ENCODE results near the gene TEDDM1.
A peak's percentile ranks its signal among the peaks of the same experiment; 100 is the strongest.

TEDDM1 gene

GRCh38 chr1:182406012-182406411 is 5.5 kb upstream of the TEDDM1 start:
- DNase-seq (ENCODE audit: low read depth): no peak

GRCh38 chr1:182405578-182405977 is 5.1 kb upstream of the TEDDM1 start:
- no peak for DNase-seq (ENCODE audit: low read depth)

GRCh38 chr1:182404781-182405180 is 4.3 kb upstream of the TEDDM1 start:
- no peak for DNase-seq (ENCODE audit: low read depth)

- no peak for DNase-seq (ENCODE audit: low read depth)
These were observed 2.6 kb downstream of the TEDDM1 start for GRCh38 chr1:182397653-182398393.

GRCh38 chr1:182395906-182396305 is 4.6 kb downstream of the TEDDM1 start:
- DNase-seq (ENCODE audit: low read depth): no peak

GRCh38 chr1:182394055-182394775 is 6.3 kb downstream of the TEDDM1 start:
- DNase-seq (ENCODE audit: low read depth): no peak

GRCh38 chr1:182392050-182393028 is 8.1 kb downstream of the TEDDM1 start:
- DNase-seq (ENCODE audit: low read depth): no peak

GRCh38 chr1:182391362-182392049 is 9.0 kb downstream of the TEDDM1 start, which contains the start of gene GLUL:
Gene GLUL (minus strand): TSS chr1:182391790. CDS start chr1:182388737, 3,053 bp downstream.
- peak; percentile 82 for DNase-seq (ENCODE audit: low read depth)

- no peak for DNase-seq (ENCODE audit: low read depth)
These were observed 9.5 kb downstream of the TEDDM1 start for GRCh38 chr1:182391028-182391361.

- DNase-seq (ENCODE audit: low read depth): no peak
These were observed 10.8 kb downstream of the TEDDM1 start for GRCh38 chr1:182389619-182390047.

GRCh38 chr1:182388392-182389134 is 11.9 kb downstream of the TEDDM1 start:
- no peak for DNase-seq (ENCODE audit: low read depth)

- no peak for DNase-seq (ENCODE audit: low read depth)
These were observed 12.9 kb downstream of the TEDDM1 start for GRCh38 chr1:182387566-182387965.

GRCh38 chr1:182386980-182387379 is 13.5 kb downstream of the TEDDM1 start:
- no peak for DNase-seq (ENCODE audit: low read depth)

GRCh38 chr1:182385885-182386853 is 14.3 kb downstream of the TEDDM1 start:
- no peak for DNase-seq (ENCODE audit: low read depth)

- DNase-seq (ENCODE audit: low read depth): no peak
These were observed 16.0 kb downstream of the TEDDM1 start for GRCh38 chr1:182384387-182384960.

- no peak for DNase-seq (ENCODE audit: low read depth)
These were observed 16.5 kb downstream of the TEDDM1 start for GRCh38 chr1:182383934-182384333.

GRCh38 chr1:182383037-182383661 is 17.3 kb downstream of the TEDDM1 start:
- no peak for DNase-seq (ENCODE audit: low read depth)

GRCh38 chr1:182381962-182382819 is 18.3 kb downstream of the TEDDM1 start:
- no peak for DNase-seq (ENCODE audit: low read depth)
